Stimulated activated CD4-positive, alpha-beta T cell treated with anti-CD3 and anti-CD28 coated beads, TNF-alpha, amount 100 ng/mL, for 1 hour (primary cell): ENCODE measurements around the gene FTH1.
"Not testable (repeated sequence)": the region's sequence is repeated elsewhere in the genome, so short reads cannot be mapped to it uniquely, and the experiment has no call there.

Experiments used
- DNase-seq, 3 donors: peaks; one replicate each; pipeline ENCODE4 v3.0.0-alpha.2; 2020; ENCODE audit warnings: low read depth in 3 of 3, low spot score in 1 of 3

The FTH1 gene

DNA sequence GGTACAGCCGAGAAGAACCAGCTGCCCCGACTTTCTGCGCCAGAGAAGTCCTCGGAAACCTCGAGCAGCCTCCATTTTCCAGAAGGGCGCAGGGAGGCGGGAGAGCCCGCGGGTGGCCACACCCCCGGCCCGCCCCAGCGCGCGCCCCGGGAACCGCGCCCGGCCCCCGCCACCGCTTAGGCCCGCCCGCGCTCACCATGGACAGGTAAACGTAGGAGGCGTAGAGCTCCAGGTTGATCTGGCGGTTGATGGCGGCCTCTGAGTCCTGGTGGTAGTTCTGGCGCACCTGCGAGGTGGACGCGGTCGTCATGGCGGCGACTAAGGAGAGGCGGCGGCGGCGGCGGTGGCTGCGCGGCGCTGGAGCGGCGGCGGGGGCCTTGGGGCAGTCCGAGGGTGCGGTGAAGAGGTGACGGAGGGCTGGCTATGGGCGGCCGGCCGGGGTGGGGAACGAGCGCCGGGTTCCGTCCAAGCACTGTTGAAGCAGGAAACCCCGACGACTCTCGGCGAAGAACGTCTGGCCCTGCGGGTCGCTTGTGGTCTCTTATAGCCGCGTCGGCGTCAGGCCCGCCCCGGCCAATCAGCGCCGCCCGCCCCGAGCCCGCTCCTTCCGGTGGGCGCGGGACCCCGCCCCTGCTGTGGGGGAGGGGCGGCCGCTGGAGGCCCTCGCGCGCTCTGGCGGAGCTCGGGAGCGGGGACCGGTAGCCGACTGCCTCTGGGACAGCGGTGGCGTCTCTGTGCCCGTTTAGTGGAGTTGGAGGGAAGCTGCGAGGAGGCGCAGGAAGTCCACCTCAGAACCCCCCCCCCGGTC, at the start of gene FTH1:
TSS of gene FTH1 (minus strand) at position 519 of the 808 bp plus-strand sequence. CDS start at position 310, 209 bp downstream.
- peak; percentile 78 to 84 (median 80) for DNase-seq

DNA sequence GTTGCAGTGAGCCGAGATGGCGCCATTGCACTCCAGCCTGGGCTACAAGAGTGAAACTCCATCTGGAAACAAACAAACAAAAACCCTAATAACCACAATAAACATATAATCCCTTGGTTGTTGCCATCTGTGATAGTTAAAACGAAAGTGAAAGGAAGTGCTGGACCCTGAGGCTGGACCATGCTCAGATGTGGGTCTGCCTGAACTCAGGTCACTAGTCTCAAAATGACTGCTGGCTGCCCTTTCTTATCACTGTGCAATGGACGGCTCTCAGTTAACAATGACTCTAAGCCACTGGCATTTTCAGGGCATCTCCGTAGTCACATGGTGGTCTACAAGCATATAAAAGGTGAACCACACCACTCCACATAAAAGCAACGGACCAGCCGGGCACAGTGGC, 48.2 kb upstream of the FTH1 start:
- DNase-seq, result no peak

DNA sequence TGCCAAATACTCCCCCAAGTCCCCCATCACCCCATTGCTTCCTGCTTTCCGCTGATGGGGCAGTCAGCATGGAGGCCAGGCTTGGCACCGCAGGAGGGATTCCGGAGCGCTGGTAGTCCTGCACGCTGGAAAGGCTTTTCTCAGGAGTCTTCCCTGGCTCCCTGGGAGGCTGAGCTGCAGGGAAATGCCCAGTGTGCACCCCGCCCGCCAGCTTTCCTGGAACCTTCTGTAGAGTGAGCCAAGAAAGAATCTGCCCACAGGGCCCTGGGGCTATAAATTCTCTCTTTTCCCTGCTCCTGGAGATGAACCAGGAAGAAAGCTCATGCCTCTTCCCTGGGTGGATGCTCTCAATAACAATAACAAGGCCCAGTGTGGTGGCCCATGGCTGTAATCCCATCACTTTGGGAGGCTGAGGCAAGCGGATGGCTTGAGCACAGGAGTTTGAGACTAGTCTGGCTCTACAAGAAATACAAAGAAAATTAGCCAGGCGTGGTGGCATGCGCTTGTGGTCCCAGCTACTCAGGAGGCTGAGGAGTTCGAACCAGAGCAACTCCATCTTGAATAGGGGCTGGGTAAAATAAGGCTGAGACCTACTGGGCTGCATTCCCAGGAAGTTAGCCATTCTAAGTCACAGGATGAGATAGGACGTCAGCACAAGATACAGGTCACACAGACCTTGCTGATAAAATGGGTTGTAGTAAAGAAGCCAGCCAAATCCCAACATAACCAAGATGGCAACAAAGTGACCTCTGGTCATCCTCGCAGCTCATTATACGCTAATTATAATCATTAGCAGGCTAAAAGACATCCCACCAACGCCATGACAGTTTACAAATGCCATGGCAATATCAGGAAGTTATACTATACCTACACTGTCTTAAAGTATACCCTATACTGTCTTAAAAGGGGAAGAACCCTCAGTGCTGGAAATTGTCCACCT, 46.4 kb upstream of the FTH1 start:
- DNase-seq, result no peak

DNA sequence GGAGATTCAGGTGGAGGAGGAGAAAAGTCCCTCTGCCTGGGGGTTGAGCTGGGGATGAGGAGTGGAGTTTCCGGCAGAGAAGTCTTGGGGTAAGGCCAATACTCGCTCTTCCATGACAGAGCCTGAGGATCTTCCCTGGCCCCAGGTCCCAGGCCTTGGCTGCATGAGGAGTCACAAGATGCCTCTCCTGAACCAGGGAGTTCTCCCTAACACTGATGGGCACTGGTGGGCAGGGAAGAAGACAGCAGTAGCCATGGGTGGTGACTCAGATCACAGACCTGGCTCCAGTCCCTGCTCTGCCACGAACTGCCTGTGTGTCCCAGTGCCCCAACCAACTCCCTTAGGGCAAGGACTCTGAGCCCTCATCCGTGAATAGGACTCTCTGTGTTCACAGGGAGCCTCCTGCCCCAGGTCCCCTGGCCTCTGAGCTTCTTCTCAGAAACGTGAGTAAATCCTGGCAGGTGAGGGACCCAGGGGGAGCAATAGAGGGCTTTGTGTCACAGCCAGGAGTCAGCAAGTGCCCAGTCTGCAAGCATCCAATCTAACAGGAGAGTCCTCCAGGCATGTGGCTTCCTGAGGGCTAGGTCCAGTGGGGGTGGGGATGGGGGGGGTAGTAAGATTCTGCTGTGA, 45.5 kb upstream of the FTH1 start:
- DNase-seq, result no peak

DNA sequence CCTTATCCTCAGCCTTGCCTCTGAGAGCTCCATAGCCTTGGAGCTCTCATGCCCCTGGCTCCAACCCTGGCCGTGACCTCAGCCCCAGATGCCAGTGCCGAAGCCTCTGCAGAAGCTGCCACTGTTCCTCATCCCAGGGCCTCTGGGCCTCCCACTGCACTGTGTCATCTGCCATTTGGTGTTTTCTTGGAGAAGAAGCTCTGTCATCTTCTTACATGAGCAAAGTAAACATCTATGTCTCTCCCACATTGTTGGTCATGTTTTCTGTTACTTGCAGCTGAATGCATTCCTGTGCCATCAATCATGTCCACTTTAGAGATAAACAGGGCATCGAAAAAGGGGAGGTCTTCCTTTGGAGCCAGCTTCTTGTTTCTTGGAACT, 45.0 kb upstream of the FTH1 start:
- DNase-seq, result no peak

DNA sequence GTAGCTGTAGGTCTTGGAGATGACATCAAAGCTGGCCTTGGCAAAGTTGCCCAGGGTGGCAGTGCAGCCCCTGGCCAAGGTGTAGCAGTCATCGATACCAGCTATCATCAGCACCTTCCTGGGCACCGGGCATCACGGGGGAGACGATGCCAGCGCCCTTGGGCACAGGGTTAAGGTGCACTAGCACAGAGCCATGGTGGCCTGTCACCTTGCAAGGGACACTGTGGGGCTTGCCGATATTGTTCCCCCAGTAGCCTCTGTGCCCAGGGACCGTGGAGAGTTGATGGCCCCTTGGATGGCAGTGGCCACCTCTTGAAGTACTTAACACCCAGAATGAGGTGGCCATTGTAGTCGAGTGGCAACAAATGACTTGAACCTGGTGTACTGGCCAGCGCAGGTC, 44.4 kb upstream of the FTH1 start:
- DNase-seq, result no peak

DNA sequence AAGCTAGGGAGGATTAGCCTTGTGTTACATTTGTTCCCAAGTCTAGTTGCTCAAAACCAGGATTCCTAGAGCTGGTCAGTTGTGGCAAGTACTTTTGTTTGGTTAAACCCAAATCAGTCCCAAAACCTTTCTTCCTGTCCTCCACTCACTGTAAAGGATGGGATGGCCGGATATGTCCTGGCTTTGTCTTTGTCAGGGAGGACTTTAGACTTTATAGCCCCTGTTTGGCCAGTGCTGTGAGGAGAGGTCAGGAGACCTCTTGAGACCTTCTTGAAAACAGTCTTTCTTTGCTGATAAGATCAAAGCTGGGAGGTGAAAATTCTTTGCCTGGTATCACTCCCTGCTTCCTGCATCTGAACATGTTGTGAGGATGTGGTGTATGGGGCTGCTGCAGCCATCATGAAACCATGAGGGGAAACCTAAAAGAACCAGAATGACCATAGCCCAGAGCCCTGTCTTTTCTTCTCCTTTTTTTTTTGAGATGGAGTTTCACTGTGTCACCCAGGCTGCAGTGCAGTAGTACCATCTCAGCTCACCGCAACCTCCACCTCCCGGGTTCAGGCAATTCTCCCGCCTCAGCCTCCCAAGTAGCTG, 43.6 kb upstream of the FTH1 start:
- DNase-seq, result no peak

DNA sequence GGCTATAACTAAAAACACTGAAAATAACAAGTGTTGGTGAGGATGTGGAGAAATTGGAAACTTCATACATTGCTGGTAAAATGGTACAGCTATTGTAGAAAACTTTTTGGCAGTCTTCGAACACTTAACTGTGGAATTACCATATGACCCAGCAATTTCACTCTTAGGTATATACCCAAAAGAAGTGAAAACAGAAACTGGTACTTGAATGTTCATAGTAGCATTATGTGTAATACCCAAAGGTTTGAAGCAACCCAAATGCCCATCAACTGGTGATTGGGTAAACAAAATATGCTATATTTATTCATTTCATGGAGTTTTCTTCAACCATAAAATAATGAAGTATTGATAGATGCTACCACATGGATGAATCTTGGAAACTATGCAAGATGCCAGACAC, 40.8 kb upstream of the FTH1 start:
- no peak for DNase-seq

DNA sequence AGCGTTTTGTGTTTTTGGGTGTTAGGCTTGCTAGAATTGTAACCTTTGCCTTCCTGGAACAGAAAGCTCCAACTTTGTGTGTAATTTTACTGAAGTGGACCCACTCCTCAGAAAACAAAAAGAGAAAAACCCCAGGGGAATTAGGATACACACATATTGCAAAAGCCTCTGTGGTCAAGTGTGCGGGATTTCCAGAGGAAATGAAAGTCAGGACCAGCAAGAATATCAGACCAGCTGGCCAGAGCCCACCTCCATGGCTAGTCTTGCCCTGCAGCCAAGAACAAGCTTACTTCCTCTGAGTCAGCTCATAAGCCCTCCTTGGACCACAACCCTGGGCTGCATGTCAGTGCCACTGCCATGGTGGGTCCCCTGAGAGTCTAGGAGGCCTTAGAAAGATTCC, 37.0 kb upstream of the FTH1 start:
- DNase-seq, result no peak

DNA sequence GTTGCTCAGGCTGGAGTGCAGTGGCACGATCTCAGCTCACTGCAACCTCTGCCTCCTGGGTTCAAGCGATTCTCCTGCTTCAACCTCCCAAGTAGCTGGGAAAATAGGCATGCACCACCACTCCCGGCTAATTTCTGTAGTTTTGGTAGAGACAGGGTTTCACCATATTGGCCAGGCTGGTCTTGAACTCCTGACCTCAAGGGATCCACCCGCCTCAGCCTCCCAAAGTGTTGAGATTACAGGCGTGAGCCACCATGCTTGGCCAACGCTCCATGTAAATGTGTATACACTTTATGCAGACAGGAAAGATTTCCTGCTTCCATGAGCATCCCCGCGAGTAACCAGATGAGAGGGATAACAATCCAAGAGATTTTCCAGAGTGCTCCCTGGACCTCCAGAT, 34.8 kb upstream of the FTH1 start:
- not testable (repeated sequence) for DNase-seq

DNA sequence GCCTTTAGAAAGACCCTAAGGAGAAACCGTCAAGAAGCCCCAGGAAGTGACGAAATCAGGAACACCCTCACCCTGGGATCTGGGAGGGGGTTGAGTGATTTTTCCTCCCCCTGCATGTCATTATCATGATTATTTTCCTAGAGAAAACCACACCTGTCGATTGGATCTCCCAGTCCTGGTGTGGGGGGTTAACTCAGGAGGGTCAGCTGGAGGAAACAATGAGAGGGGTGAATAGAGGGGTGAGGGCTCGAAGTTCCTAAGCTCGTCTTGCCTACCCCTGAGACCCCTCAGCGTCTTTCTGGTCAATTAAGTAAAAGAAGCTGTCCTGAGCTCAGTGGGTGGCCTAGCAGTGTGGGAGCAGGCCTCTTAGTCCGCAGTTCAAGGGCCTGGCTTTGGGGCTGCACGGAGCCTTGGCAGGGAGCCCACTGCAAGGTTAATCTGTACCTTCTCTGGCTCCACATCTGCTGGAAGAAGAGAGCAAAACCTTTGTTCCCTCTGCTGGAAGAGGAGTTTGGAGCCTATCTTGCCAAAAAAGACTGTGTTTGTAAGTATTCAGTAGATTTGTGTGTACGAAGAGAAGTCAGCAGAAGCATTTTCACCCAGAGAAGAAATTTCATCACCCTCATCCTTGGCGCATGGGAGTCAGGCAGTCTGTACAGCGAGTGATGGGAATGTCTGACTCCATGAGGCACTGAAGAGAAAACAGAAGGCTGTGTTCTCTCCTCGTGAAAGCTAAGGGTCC, 34.2 kb upstream of the FTH1 start:
- no peak for DNase-seq

DNA sequence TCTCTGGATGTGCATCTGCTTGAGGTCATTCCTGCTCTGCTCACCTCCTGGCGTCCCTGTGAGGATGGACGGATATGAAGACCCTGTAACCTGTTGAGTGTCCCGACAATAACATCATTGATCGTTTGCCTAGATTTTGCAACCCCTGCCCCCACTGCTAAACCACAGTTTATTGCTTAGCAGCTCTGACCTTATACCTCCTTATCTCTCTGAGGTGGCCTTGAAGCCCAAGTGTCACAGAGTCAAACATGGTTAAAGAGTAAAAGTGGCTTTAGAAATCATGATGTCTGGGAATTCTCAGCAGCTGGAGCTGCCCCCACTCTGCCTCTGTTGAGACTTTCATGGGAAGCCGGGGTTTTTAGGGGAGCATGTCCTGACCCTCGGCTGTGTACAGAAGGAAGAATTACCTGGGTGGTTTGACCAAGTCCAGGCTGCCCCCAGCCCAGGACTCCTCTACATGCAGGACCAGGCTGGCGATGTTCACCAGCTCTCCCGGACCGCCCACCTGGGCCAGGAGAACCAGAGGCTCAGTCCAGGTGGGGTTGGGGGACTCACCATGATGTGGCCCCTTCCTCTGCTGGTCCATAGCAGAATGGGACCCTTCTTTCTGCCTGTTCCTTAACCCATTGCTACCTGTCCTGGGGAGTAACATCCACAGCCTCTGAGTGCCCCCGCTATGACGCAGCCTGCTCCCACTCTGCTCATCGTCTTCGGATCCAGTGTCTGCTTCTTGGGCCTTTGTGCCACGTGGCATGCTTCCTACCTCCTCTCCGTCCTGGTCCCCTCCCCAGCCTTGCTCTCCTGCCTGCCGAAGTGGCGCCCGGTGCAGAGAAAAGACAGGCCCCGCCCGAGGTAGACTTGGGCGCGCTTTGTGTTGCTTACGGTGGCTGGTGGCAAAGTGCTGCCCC, 33.4 kb upstream of the FTH1 start:
- no peak for DNase-seq

DNA sequence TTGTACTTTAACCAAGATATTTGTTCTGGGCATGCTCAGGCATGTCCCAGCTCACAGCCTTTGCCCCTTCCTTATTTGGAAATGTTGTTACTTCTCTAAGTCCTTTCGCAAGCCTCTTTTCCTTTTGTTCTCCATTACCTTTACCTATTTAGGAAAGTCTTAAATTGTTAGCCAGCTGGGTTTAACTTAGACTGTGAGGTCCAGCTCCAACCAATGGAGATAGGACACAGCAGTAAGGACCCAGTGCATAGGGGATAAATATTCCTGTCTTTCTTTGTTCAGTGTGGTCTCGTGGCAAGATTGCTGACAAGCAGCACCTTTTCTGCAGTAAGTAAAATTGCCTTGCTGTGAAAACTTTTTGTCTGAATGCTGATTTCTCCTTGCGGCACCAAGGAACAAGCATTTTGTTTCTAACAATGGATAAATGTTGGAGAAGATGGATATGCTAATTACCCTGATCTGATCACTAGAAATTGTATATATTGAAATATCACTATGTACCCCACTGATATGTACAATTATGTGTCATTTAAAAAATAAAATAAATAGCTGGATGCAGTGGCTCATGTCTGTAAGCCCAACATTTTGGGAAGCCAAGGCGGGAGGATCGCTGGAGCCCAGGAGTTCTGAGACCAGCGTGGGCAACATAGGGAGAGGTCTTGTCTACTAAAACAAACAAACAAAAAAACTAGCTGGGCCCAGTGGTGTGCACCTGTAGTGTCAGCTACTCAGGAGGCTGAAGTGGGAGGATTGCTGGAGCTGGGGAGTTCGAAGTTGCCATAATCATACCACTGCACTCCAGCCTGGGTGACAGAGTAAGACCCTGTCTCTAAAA, 31.9 kb upstream of the FTH1 start:
- DNase-seq, result no peak

DNA sequence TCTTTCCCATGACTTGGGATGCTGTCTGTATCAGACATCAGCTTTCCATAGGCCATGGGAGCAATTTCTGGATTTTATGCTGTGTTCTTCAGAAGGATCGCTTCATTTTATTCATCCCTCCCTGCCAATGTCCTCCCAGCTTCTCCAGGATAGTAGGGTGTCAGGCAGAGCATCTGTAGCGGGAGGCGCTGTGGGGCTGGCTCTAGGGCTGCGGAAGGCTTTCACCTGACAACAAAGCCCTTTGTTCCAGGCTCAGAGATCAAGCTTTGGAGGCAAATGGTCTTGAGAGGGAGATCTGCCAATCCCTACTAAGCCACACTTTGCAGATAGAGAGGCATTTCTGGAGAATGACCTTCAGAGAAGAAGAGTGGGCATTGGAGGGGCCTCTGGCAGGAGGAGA, 29.5 kb upstream of the FTH1 start:
- DNase-seq, result no peak

DNA sequence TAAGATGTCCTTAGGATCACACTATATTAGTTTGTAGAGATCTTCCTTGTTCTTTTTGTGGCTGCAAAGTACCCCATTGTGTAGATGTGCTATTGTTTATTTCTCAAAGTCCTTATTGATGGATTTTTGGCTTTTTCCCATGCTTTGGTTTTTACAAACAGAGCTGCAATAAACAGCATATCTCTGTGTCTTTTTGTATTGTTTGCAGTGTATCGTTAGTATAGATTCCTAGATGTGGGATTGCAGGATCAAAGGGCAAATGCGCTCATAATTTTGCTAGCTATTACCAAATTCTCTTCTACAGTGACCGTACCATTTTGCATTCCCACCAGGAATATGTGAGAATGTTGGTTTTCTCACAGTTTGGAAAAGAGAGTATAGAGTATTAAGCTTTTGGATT, 27.5 kb upstream of the FTH1 start:
- DNase-seq, result no peak

DNA sequence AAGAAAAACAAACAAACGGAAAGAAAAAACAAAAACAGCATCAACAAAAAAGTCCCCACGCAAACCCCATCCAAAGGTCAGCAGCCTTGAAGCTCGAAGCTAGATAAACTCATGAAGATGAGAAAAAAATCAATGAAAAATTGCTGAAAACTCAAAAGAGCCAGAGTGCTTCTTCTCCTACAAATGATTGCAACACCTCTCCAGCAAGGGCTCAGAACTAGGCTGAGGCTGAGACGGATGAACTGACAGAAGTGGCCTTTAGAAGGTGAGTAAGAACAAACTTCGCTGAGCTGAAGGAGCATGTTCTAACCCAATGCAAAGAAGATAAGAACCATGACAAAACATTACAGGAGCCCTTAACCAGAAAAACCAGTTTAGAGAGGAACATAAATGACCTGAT, 18.4 kb upstream of the FTH1 start:
- no peak for DNase-seq

DNA sequence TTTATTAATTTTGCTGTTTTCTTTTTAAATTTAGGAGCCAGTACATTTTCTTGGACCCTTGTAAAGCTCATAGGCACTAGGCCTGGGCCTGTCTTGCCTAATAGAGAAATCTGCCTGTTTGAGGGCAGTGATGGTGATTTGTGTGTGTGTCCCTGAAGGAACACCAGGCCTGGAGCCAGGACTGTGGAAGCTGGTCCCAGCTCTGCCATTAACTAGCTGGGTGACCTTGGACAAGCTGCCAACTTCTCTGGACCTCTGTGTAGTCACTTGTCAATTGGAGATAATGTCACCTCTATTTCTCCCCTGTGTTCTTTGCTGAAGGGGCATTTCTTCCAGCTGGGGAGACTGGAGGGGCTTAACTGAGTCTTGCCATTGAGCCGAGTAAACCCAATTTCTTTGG, 16.0 kb upstream of the FTH1 start:
- no peak for DNase-seq

DNA sequence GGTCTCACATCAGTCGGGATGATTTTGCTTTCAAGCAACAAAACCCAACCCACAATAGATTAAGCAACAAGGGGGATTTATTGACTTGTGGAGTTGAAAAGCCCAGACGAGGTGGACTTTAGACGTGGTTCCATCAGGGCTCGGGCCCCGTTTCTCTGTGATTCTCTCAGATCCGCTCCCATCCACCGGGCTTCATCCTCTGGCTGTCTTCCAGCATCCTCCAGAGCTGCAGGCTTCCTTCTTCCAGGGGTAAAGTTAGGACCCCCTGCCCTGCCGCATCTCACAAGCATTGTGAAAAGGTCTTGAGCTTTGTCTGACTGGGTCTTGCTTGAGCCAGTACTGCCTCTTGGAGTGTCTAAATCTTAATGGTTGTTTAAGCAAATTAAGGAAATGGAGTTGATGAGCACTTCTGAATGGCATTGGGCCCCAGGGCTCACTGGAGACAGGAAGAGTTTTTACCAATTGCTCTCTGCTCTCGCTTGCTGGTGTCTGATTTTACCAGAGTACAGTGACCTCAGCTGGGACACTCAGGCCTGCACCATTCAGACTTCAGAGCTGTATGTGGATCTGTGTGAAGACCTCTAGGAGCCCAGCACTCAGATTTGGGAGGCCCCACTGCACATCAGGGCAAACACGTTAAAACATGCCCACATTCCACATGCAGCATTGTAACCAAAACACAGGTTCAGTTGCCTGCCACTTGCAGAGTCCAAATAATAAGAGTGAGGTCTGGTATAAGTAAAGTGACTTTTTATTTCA, 13.5 kb upstream of the FTH1 start:
- no peak for DNase-seq
